HG03066 (cell line): ENCODE data around the gene ST8SIA2.

Source experiments
- ATAC-seq: cut with Tn5 transposase; IDR thresholded peaks from one replicate; pipeline ENCODE4 v1.9.1; 2021; ENCODE audit warnings: low read depth; ENCODE audit not compliant: unreplicated experiment

The ST8SIA2 gene

GRCh38 chr15:92394309-92395097 lies 822 bp downstream of the ST8SIA2 start:
- no peak for ATAC-seq

GRCh38 chr15:92395098-92395635 lies 1.5 kb downstream of the ST8SIA2 start:
- no peak for ATAC-seq

- no peak for ATAC-seq
Measured at GRCh38 chr15:92399271-92399950, 5.7 kb downstream of the ST8SIA2 start.

GRCh38 chr15:92400573-92400972 lies 6.9 kb downstream of the ST8SIA2 start:
- no peak for ATAC-seq

GRCh38 chr15:92400980-92401787 lies 7.5 kb downstream of the ST8SIA2 start:
- ATAC-seq, result no peak

- ATAC-seq, result no peak
Measured at GRCh38 chr15:92402751-92403150, 9.1 kb downstream of the ST8SIA2 start.

GRCh38 chr15:92405942-92406341 lies 12.3 kb downstream of the ST8SIA2 start:
- ATAC-seq, result no peak

- no peak for ATAC-seq
Measured at GRCh38 chr15:92407321-92407720, 13.6 kb downstream of the ST8SIA2 start.

- ATAC-seq, result no peak
Measured at GRCh38 chr15:92407916-92408315, 14.2 kb downstream of the ST8SIA2 start.

GRCh38 chr15:92409006-92409405 lies 15.3 kb downstream of the ST8SIA2 start:
- ATAC-seq, result no peak

GRCh38 chr15:92409521-92409920 lies 15.8 kb downstream of the ST8SIA2 start:
- ATAC-seq, result no peak

- no peak for ATAC-seq
Measured at GRCh38 chr15:92410537-92410936, 16.9 kb downstream of the ST8SIA2 start.

- ATAC-seq, result no peak
Measured at GRCh38 chr15:92411256-92411655, 17.6 kb downstream of the ST8SIA2 start.

- ATAC-seq, result no peak
Measured at GRCh38 chr15:92413510-92413909, 19.8 kb downstream of the ST8SIA2 start.

GRCh38 chr15:92415639-92416297 lies 22.1 kb downstream of the ST8SIA2 start:
- ATAC-seq, result no peak

GRCh38 chr15:92416557-92416956 lies 22.9 kb downstream of the ST8SIA2 start:
- ATAC-seq, result no peak

GRCh38 chr15:92417716-92418115 lies 24.0 kb downstream of the ST8SIA2 start:
- no peak for ATAC-seq

- ATAC-seq, result no peak
Measured at GRCh38 chr15:92418864-92419263, 25.2 kb downstream of the ST8SIA2 start.

GRCh38 chr15:92421976-92422375 lies 28.3 kb downstream of the ST8SIA2 start:
- ATAC-seq, result no peak

- ATAC-seq, result no peak
Measured at GRCh38 chr15:92425578-92426225, 32.0 kb downstream of the ST8SIA2 start.
